ENCODE measurements around the gene WWC2.

The WWC2 gene

GRCh38 chr4:183220236-183220635 lies 121.2 kb downstream of the WWC2 start:
- DNase-seq (ENCODE audit: low read depth in 1 of 2, low spot score in 1 of 2) = no peak
- no peak for TF ChIP-seq GABPA (IDR thresholded peaks at IDR 0.05; ENCODE audit: low read depth)
- TF ChIP-seq, protein P1, sequence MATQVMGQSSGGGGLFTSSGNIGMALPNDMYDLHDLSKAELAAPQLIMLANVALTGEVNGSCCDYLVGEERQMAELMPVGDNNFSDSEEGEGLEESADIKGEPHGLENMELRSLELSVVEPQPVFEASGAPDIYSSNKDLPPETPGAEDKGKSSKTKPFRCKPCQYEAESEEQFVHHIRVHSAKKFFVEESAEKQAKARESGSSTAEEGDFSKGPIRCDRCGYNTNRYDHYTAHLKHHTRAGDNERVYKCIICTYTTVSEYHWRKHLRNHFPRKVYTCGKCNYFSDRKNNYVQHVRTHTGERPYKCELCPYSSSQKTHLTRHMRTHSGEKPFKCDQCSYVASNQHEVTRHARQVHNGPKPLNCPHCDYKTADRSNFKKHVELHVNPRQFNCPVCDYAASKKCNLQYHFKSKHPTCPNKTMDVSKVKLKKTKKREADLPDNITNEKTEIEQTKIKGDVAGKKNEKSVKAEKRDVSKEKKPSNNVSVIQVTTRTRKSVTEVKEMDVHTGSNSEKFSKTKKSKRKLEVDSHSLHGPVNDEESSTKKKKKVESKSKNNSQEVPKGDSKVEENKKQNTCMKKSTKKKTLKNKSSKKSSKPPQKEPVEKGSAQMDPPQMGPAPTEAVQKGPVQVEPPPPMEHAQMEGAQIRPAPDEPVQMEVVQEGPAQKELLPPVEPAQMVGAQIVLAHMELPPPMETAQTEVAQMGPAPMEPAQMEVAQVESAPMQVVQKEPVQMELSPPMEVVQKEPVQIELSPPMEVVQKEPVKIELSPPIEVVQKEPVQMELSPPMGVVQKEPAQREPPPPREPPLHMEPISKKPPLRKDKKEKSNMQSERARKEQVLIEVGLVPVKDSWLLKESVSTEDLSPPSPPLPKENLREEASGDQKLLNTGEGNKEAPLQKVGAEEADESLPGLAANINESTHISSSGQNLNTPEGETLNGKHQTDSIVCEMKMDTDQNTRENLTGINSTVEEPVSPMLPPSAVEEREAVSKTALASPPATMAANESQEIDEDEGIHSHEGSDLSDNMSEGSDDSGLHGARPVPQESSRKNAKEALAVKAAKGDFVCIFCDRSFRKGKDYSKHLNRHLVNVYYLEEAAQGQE (IDR thresholded peaks at IDR 0.05; ENCODE audit: insufficient replicate concordance, low read depth) = no peak
- no peak for TF ChIP-seq POLR2AphosphoS5 (IDR thresholded peaks at IDR 0.05; ENCODE audit: low read depth)
- TF ChIP-seq SPI1 (IDR thresholded peaks at IDR 0.05; ENCODE audit: borderline replicate concordance, low read depth) = no peak
- no peak for TF ChIP-seq CTCF (IDR thresholded peaks at IDR 0.05; ENCODE audit: insufficient read depth, low read length)
- H3K27ac ChIP-seq (replicated peaks) = no peak overlapping the region

DNA sequence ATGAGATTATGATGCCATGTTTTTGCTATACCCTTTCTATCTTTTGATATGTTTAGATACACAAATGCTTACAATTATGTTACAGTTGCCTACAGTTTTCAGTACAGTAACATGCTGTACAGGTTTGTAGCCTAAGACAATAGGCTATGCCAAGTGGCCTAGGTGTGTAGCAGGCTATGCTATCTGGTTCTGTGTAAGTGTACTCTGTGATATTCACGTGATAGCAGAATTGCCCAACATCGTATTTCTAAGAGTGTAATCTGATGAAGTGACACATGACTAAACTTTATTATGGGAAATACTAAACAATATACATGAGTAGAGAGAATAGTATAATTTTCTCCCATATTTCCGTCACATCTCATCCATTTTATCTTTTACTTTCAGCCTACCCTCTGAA lies 124.0 kb downstream of the WWC2 start:
- Histone ChIP-seq H3K27me3 (ENCODE audit: insufficient read depth, poor library complexity, severe bottlenecking) (peaks cover 3% of the 10 kb centered on the region), H3K27ac (replicated peaks) (no peak overlapping the region), H3K4me3 (replicated peaks; ENCODE audit: insufficient read depth, low read length) (no peak overlapping the region)
- no peak for DNase-seq (ENCODE audit: low read depth in 1 of 2, low spot score in 1 of 2)
- TF ChIP-seq CTCF (IDR thresholded peaks at IDR 0.05; ENCODE audit: insufficient read depth, low read length) (no peak), POLR2AphosphoS5 (IDR thresholded peaks at IDR 0.05; ENCODE audit: low read depth) (no peak), SPI1 (IDR thresholded peaks at IDR 0.05; ENCODE audit: borderline replicate concordance, low read depth) (no peak), GABPA (IDR thresholded peaks at IDR 0.05; ENCODE audit: low read depth) (no peak)
- TF ChIP-seq, protein P1 (IDR thresholded peaks at IDR 0.05; ENCODE audit: insufficient replicate concordance, low read depth) = no peak

More at GRCh38 chr4:183220236-183220635, 121.2 kb downstream of the WWC2 start:
- Histone ChIP-seq H3K27me3 (ENCODE audit: insufficient read depth, poor library complexity, severe bottlenecking) (peaks cover 3% of the 10 kb centered on the region), H3K4me3 (replicated peaks; ENCODE audit: insufficient read depth, low read length) (no peak overlapping the region)

DNA sequence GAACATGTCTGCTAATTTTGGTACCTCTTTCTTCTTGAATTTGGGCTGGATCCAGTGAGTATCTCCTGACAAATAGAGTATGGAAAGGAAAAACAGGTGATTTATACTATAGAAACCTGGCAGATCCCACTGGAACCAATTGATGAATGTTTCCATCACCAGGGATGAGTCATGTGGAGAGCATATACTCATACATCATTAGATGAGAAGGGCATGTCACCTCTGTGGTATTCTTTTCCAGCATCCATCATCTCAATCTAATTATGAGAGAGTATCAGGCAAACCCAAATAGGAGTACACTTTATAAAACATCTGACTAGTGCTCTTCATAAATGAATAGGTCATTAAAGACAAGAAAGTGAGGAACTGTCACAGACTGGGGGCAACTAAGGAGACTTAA lies 130.3 kb downstream of the WWC2 start:
- DNase-seq (ENCODE audit: low read depth in 1 of 2, low spot score in 1 of 2) = no peak
- TF ChIP-seq GABPA (IDR thresholded peaks at IDR 0.05; ENCODE audit: low read depth) (no peak), CTCF (IDR thresholded peaks at IDR 0.05; ENCODE audit: insufficient read depth, low read length) (no peak), POLR2AphosphoS5 (IDR thresholded peaks at IDR 0.05; ENCODE audit: low read depth) (no peak), SPI1 (IDR thresholded peaks at IDR 0.05; ENCODE audit: borderline replicate concordance, low read depth) (no peak)
- TF ChIP-seq, protein P1 (IDR thresholded peaks at IDR 0.05; ENCODE audit: insufficient replicate concordance, low read depth) = no peak
- no peak overlapping the region for H3K4me3 ChIP-seq (replicated peaks; ENCODE audit: insufficient read depth, low read length)
- peaks cover 7% of the 10 kb centered on the region for H3K27me3 ChIP-seq (ENCODE audit: insufficient read depth, poor library complexity, severe bottlenecking)
- no peak overlapping the region for H3K27ac ChIP-seq (replicated peaks)

All from HL-60 (cell line).